GM12878 (cell line): ENCODE results near the gene ZNF423. TPM values are rescaled to one million over a fixed set of nuclear protein-coding genes. Genes with fewer than 3 reads are reported as not detected.

Experiments
- ASH2L ChIP-seq: fragments of 300-600, 200-600 bp; sonication (generic); IDR thresholded peaks from 2 replicates; pipeline ENCODE4 v1.6.1; 2017; ENCODE audit warnings: low read depth, mild to moderate bottlenecking, borderline replicate concordance
- POLR2AphosphoS5 ChIP-seq: IDR thresholded peaks from 2 replicates; pipeline ENCODE4 v1.6.1; 2011; ENCODE audit warnings: mild to moderate bottlenecking, low read length, inconsistent platforms
- RUNX3 ChIP-seq: IDR thresholded peaks from 2 replicates; pipeline ENCODE4 v1.6.1; 2012; ENCODE audit warnings: low read length, inconsistent platforms
- SPI1 ChIP-seq: IDR thresholded peaks from 2 replicates; pipeline ENCODE4 v1.6.1; 2011; ENCODE audit warnings: low read depth, mild to moderate bottlenecking, low read length, moderate library complexity, borderline replicate concordance; ENCODE audit not compliant: insufficient read depth
- ZBTB40 ChIP-seq: fragments of 450-650 bp; IDR thresholded peaks from 2 replicates; pipeline ENCODE4 v1.6.1; 2016; ENCODE audit warnings: mild to moderate bottlenecking, moderate library complexity, borderline replicate concordance
- ZNF592 ChIP-seq: fragments of 450-650 bp; IDR thresholded peaks from 2 replicates; pipeline ENCODE4 v1.6.1; 2017; ENCODE audit warnings: mild to moderate bottlenecking, moderate library complexity
- polyA plus RNA-seq, 11 experiments: library from polyadenylated mRNA; depleted of rRNA in 4 of 11; unstranded in 6 of 11; stranded (reverse) in 5 of 11; fragments of >200 nt; fragmentation: Nextera tagmentation in 4 of 11; fragmentation: Illumina TruSeq in 1 of 11; extraction: Ambion mirVana in 4 of 11; extraction: Trizol in 1 of 11; gene quantifications; 1 replicate in 1 of 11; 2 replicates in 10 of 11; pipeline versions ENCODE4 v1.2.1 to v1.2.3, GENCODE V29; 2011 to 2016; ENCODE audit warnings: inconsistent platforms in 2 of 11, missing spikeins in 2 of 11, low read depth in 1 of 11
- total RNA-seq, 4 experiments: library from RNA; depleted of rRNA in 3 of 4; stranded (reverse); fragments of >200 nt in 3 of 4; fragmentation: Illumina TruSeq in 1 of 4; extraction: Trizol in 1 of 4; gene quantifications; 2 replicates each; pipeline versions ENCODE4 v1.2.1 to v1.2.3, GENCODE V29; 2013 to 2021

The ZNF423 gene
- total and polyA plus RNA-seq, 10 of the 15 experiments (the other 5 are each of a cell fraction or from before 2014, with no cell fraction given), result 0.03 to 0.64 (median 0.10) TPM

- TF ChIP-seq ZBTB40 (no peak), ASH2L (no peak), POLR2AphosphoS5 (no peak), SPI1 (no peak), ZNF592 (no peak), RUNX3 (no peak)
Observed at GRCh38 chr16:49596648-49597291, 259.1 kb downstream of the ZNF423 start (continued).
